ENCODE data around the gene GLI1.

Gene GLI1

GRCh38 chr12:57467915-57468314 lies 8.3 kb downstream of the GLI1 start:
- no peak overlapping the region for H3K9ac ChIP-seq (ENCODE audit: low read length in 5 of 5)
- H3K27ac ChIP-seq (ENCODE audit: low read depth, low read length) = no peak overlapping the region
- peaks cover 4 to 18% (median 8%) of the 10 kb centered on the region in 5 donors for H3K27me3 ChIP-seq (ENCODE audit: control insufficient read depth in 5 of 5, insufficient read depth in 4 of 5, low read length in 5 of 5)

GRCh38 chr12:57469296-57470164 lies 9.9 kb downstream of the GLI1 start:
- Histone ChIP-seq H3K36me3 (ENCODE audit: control insufficient read depth in 5 of 5, insufficient read depth in 5 of 5, low read length in 5 of 5) (peaks cover 0 to 24% (median 0%) of the 10 kb centered on the region in 5 donors), H3K9me3 (ENCODE audit: control insufficient read depth in 5 of 5, low read length in 5 of 5) (no peaks in the 10 kb centered on the region), H3K4me1 (ENCODE audit: control insufficient read depth in 5 of 5, insufficient read depth in 5 of 5, low read length in 5 of 5) (peaks cover 0 to under 1% (median 0%) of the 10 kb centered on the region in 5 donors), H3K9ac (ENCODE audit: low read length in 5 of 5) (no peak overlapping the region), H3K4me3 (ENCODE audit: low read depth in 1 of 5, low read length in 5 of 5) (no peak overlapping the region), H3K27ac (ENCODE audit: low read depth, low read length) (no peak overlapping the region), H3K27me3 (ENCODE audit: control insufficient read depth in 5 of 5, insufficient read depth in 4 of 5, low read length in 5 of 5) (peaks cover 6 to 28% (median 15%) of the 10 kb centered on the region in 5 donors)

More at GRCh38 chr12:57467915-57468314, 8.3 kb downstream of the GLI1 start:
- H3K36me3 ChIP-seq (ENCODE audit: control insufficient read depth in 5 of 5, insufficient read depth in 5 of 5, low read length in 5 of 5) = peaks cover 0 to 16% (median 0%) of the 10 kb centered on the region in 5 donors
- H3K4me1 ChIP-seq (ENCODE audit: control insufficient read depth in 5 of 5, insufficient read depth in 5 of 5, low read length in 5 of 5) = peaks cover 0 to under 1% (median 0%) of the 10 kb centered on the region in 5 donors
- no peak overlapping the region for H3K4me3 ChIP-seq (ENCODE audit: low read depth in 1 of 5, low read length in 5 of 5)
- no peaks in the 10 kb centered on the region for H3K9me3 ChIP-seq (ENCODE audit: control insufficient read depth in 5 of 5, low read length in 5 of 5)

GRCh38 chr12:57470286-57470969 lies 10.8 kb downstream of the GLI1 start:
- Histone ChIP-seq H3K36me3 (ENCODE audit: control insufficient read depth in 5 of 5, insufficient read depth in 5 of 5, low read length in 5 of 5) (peaks cover 0 to 29% (median 0%) of the 10 kb centered on the region in 5 donors), H3K27ac (ENCODE audit: low read depth, low read length) (no peak overlapping the region), H3K27me3 (ENCODE audit: control insufficient read depth in 5 of 5, insufficient read depth in 4 of 5, low read length in 5 of 5) (peaks cover 10 to 36% (median 24%) of the 10 kb centered on the region in 5 donors), H3K9ac (ENCODE audit: low read length in 5 of 5) (no peak overlapping the region), H3K4me3 (ENCODE audit: low read depth in 1 of 5, low read length in 5 of 5) (no peak overlapping the region), H3K9me3 (ENCODE audit: control insufficient read depth in 5 of 5, low read length in 5 of 5) (no peaks in the 10 kb centered on the region), H3K4me1 (ENCODE audit: control insufficient read depth in 5 of 5, insufficient read depth in 5 of 5, low read length in 5 of 5) (peaks cover 0 to 9% (median 7%) of the 10 kb centered on the region in 5 donors)

GRCh38 chr12:57470970-57471656 lies 11.5 kb downstream of the GLI1 start:
- Histone ChIP-seq H3K4me1 (ENCODE audit: control insufficient read depth in 5 of 5, insufficient read depth in 5 of 5, low read length in 5 of 5) (peaks cover 0 to 16% (median 13%) of the 10 kb centered on the region in 5 donors), H3K9me3 (ENCODE audit: control insufficient read depth in 5 of 5, low read length in 5 of 5) (no peaks in the 10 kb centered on the region), H3K9ac (ENCODE audit: low read length in 5 of 5) (no peak overlapping the region), H3K36me3 (ENCODE audit: control insufficient read depth in 5 of 5, insufficient read depth in 5 of 5, low read length in 5 of 5) (peaks cover 0 to 29% (median 0%) of the 10 kb centered on the region in 5 donors), H3K27ac (ENCODE audit: low read depth, low read length) (no peak overlapping the region), H3K4me3 (ENCODE audit: low read depth in 1 of 5, low read length in 5 of 5) (no peak overlapping the region), H3K27me3 (ENCODE audit: control insufficient read depth in 5 of 5, insufficient read depth in 4 of 5, low read length in 5 of 5) (peaks cover 10 to 42% (median 24%) of the 10 kb centered on the region in 5 donors)

- no peaks in the 10 kb centered on the region for H3K9me3 ChIP-seq (ENCODE audit: control insufficient read depth in 5 of 5, low read length in 5 of 5)
- no peak overlapping the region for H3K9ac ChIP-seq (ENCODE audit: low read length in 5 of 5)
- H3K36me3 ChIP-seq (ENCODE audit: control insufficient read depth in 5 of 5, insufficient read depth in 5 of 5, low read length in 5 of 5) = peaks cover 0 to 29% (median 0%) of the 10 kb centered on the region in 5 donors
- peaks cover 10 to 47% (median 29%) of the 10 kb centered on the region in 5 donors for H3K27me3 ChIP-seq (ENCODE audit: control insufficient read depth in 5 of 5, insufficient read depth in 4 of 5, low read length in 5 of 5)
- H3K4me3 ChIP-seq (ENCODE audit: low read depth in 1 of 5, low read length in 5 of 5) = no peak overlapping the region
- no peak overlapping the region for H3K27ac ChIP-seq (ENCODE audit: low read depth, low read length)
- peaks cover 0 to 22% (median 17%) of the 10 kb centered on the region in 5 donors for H3K4me1 ChIP-seq (ENCODE audit: control insufficient read depth in 5 of 5, insufficient read depth in 5 of 5, low read length in 5 of 5)
These were observed 12.1 kb downstream of the GLI1 start for GRCh38 chr12:57471661-57472060.

- peaks cover 0 to 22% (median 17%) of the 10 kb centered on the region in 5 donors for H3K4me1 ChIP-seq (ENCODE audit: control insufficient read depth in 5 of 5, insufficient read depth in 5 of 5, low read length in 5 of 5)
- H3K36me3 ChIP-seq (ENCODE audit: control insufficient read depth in 5 of 5, insufficient read depth in 5 of 5, low read length in 5 of 5) = peaks cover 0 to 29% (median 0%) of the 10 kb centered on the region in 5 donors
- H3K9ac ChIP-seq (ENCODE audit: low read length in 5 of 5) = no peak overlapping the region
- no peak overlapping the region for H3K27ac ChIP-seq (ENCODE audit: low read depth, low read length)
- no peaks in the 10 kb centered on the region for H3K9me3 ChIP-seq (ENCODE audit: control insufficient read depth in 5 of 5, low read length in 5 of 5)
- peaks cover 8 to 53% (median 33%) of the 10 kb centered on the region in 5 donors for H3K27me3 ChIP-seq (ENCODE audit: control insufficient read depth in 5 of 5, insufficient read depth in 4 of 5, low read length in 5 of 5)
- no peak overlapping the region for H3K4me3 ChIP-seq (ENCODE audit: low read depth in 1 of 5, low read length in 5 of 5)
These were observed 12.8 kb downstream of the GLI1 start for GRCh38 chr12:57472391-57472790.

GRCh38 chr12:57473392-57473791 lies 13.8 kb downstream of the GLI1 start:
- Histone ChIP-seq H3K27me3 (ENCODE audit: control insufficient read depth in 5 of 5, insufficient read depth in 4 of 5, low read length in 5 of 5) (peaks cover 7 to 51% (median 38%) of the 10 kb centered on the region in 5 donors), H3K9ac (ENCODE audit: low read length in 5 of 5) (no peak overlapping the region), H3K27ac (ENCODE audit: low read depth, low read length) (no peak overlapping the region), H3K4me3 (ENCODE audit: low read depth in 1 of 5, low read length in 5 of 5) (no peak overlapping the region), H3K36me3 (ENCODE audit: control insufficient read depth in 5 of 5, insufficient read depth in 5 of 5, low read length in 5 of 5) (peaks cover 0 to 29% (median 0%) of the 10 kb centered on the region in 5 donors), H3K9me3 (ENCODE audit: control insufficient read depth in 5 of 5, low read length in 5 of 5) (no peaks in the 10 kb centered on the region), H3K4me1 (ENCODE audit: control insufficient read depth in 5 of 5, insufficient read depth in 5 of 5, low read length in 5 of 5) (peaks cover 0 to 22% (median 18%) of the 10 kb centered on the region in 5 donors)

- H3K36me3 ChIP-seq (ENCODE audit: control insufficient read depth in 5 of 5, insufficient read depth in 5 of 5, low read length in 5 of 5) = peaks cover 0 to 29% (median 0%) of the 10 kb centered on the region in 5 donors
- peaks cover 0 to 26% (median 22%) of the 10 kb centered on the region in 5 donors for H3K4me1 ChIP-seq (ENCODE audit: control insufficient read depth in 5 of 5, insufficient read depth in 5 of 5, low read length in 5 of 5)
- H3K9me3 ChIP-seq (ENCODE audit: control insufficient read depth in 5 of 5, low read length in 5 of 5) = no peaks in the 10 kb centered on the region
- no peak overlapping the region for H3K9ac ChIP-seq (ENCODE audit: low read length in 5 of 5)
- H3K27ac ChIP-seq (ENCODE audit: low read depth, low read length) = no peak overlapping the region
- peaks cover 7 to 54% (median 38%) of the 10 kb centered on the region in 5 donors for H3K27me3 ChIP-seq (ENCODE audit: control insufficient read depth in 5 of 5, insufficient read depth in 4 of 5, low read length in 5 of 5)
- H3K4me3 ChIP-seq (ENCODE audit: low read depth in 1 of 5, low read length in 5 of 5) = no peak overlapping the region
These were observed 14.3 kb downstream of the GLI1 start for GRCh38 chr12:57473886-57474285.

GRCh38 chr12:57474430-57474829 lies 14.8 kb downstream of the GLI1 start:
- no peaks in the 10 kb centered on the region for H3K9me3 ChIP-seq (ENCODE audit: control insufficient read depth in 5 of 5, low read length in 5 of 5)
- H3K36me3 ChIP-seq (ENCODE audit: control insufficient read depth in 5 of 5, insufficient read depth in 5 of 5, low read length in 5 of 5) = peaks cover 0 to 25% (median 0%) of the 10 kb centered on the region in 5 donors
- peaks cover 7 to 53% (median 35%) of the 10 kb centered on the region in 5 donors for H3K27me3 ChIP-seq (ENCODE audit: control insufficient read depth in 5 of 5, insufficient read depth in 4 of 5, low read length in 5 of 5)
- no peak overlapping the region for H3K4me3 ChIP-seq (ENCODE audit: low read depth in 1 of 5, low read length in 5 of 5)
- no peak overlapping the region for H3K9ac ChIP-seq (ENCODE audit: low read length in 5 of 5)
- no peak overlapping the region for H3K27ac ChIP-seq (ENCODE audit: low read depth, low read length)
- peaks cover 0 to 32% (median 27%) of the 10 kb centered on the region in 5 donors for H3K4me1 ChIP-seq (ENCODE audit: control insufficient read depth in 5 of 5, insufficient read depth in 5 of 5, low read length in 5 of 5)
